OCI-LY1 (cell line): ENCODE data around the gene PKNOX2.

Experiments
- H2AFZ ChIP-seq: fragments of 200-600 bp; sonication (generic), shearing (Covaris generic); 2 replicates; pipeline ENCODE4 v1.6.0; 2014; ENCODE audit warnings: antibody characterized with exemption, mild to moderate bottlenecking, low read length
- H3F3A ChIP-seq: fragments of 200-600 bp; sonication (generic), shearing (Covaris generic); 2 replicates; pipeline ENCODE4 v1.6.0; 2014; ENCODE audit warnings: mild to moderate bottlenecking, antibody characterized with exemption, low read length, moderate library complexity; ENCODE audit not compliant: insufficient read depth
- H3K27ac ChIP-seq: fragments of 200-600 bp; sonication (generic); 2 replicates; pipeline ENCODE4 v1.5.1; 2014; ENCODE audit warnings: low read length, mixed run types, mild to moderate bottlenecking, low read depth; ENCODE audit not compliant: poor library complexity, severe bottlenecking
- H3K27me3 ChIP-seq: fragments of 200-600 bp; sonication (generic); 2 replicates; pipeline ENCODE4 v1.6.0; 2014; ENCODE audit warnings: antibody characterized with exemption, mild to moderate bottlenecking, low read length, moderate library complexity; ENCODE audit not compliant: insufficient read depth
- H3K36me3 ChIP-seq: fragments of 200-600 bp; sonication (generic); 2 replicates; pipeline ENCODE4 v1.6.1; 2014; ENCODE audit warnings: mild to moderate bottlenecking, antibody characterized with exemption, low read length, moderate library complexity, mixed read lengths; ENCODE audit not compliant: insufficient read depth
- H3K4me1 ChIP-seq: fragments of 200-600 bp; sonication (generic); 2 replicates; pipeline ENCODE4 v1.5.1; 2014; ENCODE audit warnings: mild to moderate bottlenecking, low read length, moderate library complexity; ENCODE audit not compliant: insufficient read depth, severe bottlenecking
- H3K4me2 ChIP-seq: fragments of 200-600 bp; sonication (generic), shearing (Covaris generic); 2 replicates; pipeline ENCODE4 v1.6.1; 2014; ENCODE audit warnings: low read length
- H3K4me3 ChIP-seq: fragments of 200-600 bp; sonication (generic); 2 replicates; pipeline ENCODE4 v1.5.1; 2014; ENCODE audit warnings: low read length, low read depth, mild to moderate bottlenecking, mixed read lengths; ENCODE audit not compliant: poor library complexity, severe bottlenecking
- H3K79me2 ChIP-seq: fragments of 200-600 bp; shearing (Covaris generic); 2 replicates; pipeline ENCODE4 v1.6.1; 2016; ENCODE audit warnings: mixed run types, low read length, mixed read lengths; ENCODE audit not compliant: insufficient read depth
- H3K9ac ChIP-seq: fragments of 200-600 bp; sonication (generic), shearing (Covaris generic); 2 replicates; pipeline ENCODE4 v1.6.1; 2014; ENCODE audit warnings: mild to moderate bottlenecking, low read length, mixed read lengths
- H3K9me2 ChIP-seq: fragments of 200-600 bp; sonication (generic), shearing (Covaris generic); 2 replicates; pipeline ENCODE4 v1.6.1; 2014; ENCODE audit warnings: low read depth, mild to moderate bottlenecking, low read length, mixed read lengths
- H3K9me3 ChIP-seq: fragments of 200-600 bp; shearing (Covaris generic); 2 replicates; pipeline ENCODE4 v1.6.1; 2014; ENCODE audit warnings: low read length, mixed read lengths
- H4K20me1 ChIP-seq: fragments of 200-600 bp; sonication (generic), shearing (Covaris generic); 2 replicates; pipeline ENCODE4 v1.6.0; 2016; ENCODE audit warnings: mild to moderate bottlenecking, low read length; ENCODE audit not compliant: insufficient read depth
- EZH2 ChIP-seq: fragments of 200-600 bp; sonication (generic), shearing (Covaris generic); IDR thresholded peaks from 2 replicates; pipeline ENCODE4 v1.8.0; 2017; ENCODE audit warnings: borderline replicate concordance, mixed run types, mild to moderate bottlenecking, antibody characterized with exemption, low read length, moderate library complexity, mixed read lengths
- TF ChIP-seq, protein P1 (sequence below): fragments of 200-600 bp; sonication (generic), shearing (Covaris generic); IDR thresholded peaks from 2 replicates; pipeline ENCODE4 v1.5.1; 2017; ENCODE audit warnings: mild to moderate bottlenecking, antibody characterized with exemption, low read length, moderate library complexity, mixed read lengths

Gene PKNOX2

DNA sequence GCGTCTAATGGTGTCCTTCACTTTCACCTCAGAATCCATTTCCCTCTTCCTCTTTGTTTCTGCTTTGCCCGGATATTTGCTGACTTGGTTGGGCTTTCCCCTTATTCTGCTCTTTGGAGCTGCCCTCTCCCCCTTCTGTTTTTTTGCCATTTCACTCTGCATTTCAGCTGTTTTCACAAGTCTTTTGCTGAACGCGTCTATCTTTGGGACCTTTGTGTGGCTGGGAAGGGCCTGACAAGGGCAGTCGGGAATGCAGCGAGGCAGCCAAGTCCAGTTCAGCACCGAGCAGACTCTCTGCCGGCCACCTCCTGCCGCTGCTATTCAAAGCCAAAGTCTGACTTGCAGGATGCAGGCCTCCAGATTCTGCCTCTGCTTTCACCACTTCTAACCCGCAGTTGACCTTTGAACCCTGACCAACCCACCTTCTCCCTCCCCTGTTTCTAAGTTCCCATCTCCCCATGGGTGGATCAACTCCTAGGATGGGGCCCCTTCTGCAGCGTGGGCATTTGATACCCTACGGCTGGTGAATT lies 293.3 kb downstream of the PKNOX2 start:
- Histone ChIP-seq H3K79me2 (no peaks in the 10 kb centered on the region), H3K4me1 (no peaks in the 10 kb centered on the region), H3K9me3 (no peaks in the 10 kb centered on the region), H3K4me3 (no peak overlapping the region), H3K27me3 (no peaks in the 10 kb centered on the region), H3K36me3 (no peaks in the 10 kb centered on the region), H3K9ac (no peak overlapping the region), H2AFZ (no peak overlapping the region), H3K27ac (no peak overlapping the region), H3K4me2 (no peak overlapping the region), H3K9me2 (no peaks in the 10 kb centered on the region), H4K20me1 (no peaks in the 10 kb centered on the region), H3F3A (no peaks in the 10 kb centered on the region)
- no peak for TF ChIP-seq EZH2
- TF ChIP-seq, protein P1, sequence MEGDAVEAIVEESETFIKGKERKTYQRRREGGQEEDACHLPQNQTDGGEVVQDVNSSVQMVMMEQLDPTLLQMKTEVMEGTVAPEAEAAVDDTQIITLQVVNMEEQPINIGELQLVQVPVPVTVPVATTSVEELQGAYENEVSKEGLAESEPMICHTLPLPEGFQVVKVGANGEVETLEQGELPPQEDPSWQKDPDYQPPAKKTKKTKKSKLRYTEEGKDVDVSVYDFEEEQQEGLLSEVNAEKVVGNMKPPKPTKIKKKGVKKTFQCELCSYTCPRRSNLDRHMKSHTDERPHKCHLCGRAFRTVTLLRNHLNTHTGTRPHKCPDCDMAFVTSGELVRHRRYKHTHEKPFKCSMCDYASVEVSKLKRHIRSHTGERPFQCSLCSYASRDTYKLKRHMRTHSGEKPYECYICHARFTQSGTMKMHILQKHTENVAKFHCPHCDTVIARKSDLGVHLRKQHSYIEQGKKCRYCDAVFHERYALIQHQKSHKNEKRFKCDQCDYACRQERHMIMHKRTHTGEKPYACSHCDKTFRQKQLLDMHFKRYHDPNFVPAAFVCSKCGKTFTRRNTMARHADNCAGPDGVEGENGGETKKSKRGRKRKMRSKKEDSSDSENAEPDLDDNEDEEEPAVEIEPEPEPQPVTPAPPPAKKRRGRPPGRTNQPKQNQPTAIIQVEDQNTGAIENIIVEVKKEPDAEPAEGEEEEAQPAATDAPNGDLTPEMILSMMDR, result no peak

DNA sequence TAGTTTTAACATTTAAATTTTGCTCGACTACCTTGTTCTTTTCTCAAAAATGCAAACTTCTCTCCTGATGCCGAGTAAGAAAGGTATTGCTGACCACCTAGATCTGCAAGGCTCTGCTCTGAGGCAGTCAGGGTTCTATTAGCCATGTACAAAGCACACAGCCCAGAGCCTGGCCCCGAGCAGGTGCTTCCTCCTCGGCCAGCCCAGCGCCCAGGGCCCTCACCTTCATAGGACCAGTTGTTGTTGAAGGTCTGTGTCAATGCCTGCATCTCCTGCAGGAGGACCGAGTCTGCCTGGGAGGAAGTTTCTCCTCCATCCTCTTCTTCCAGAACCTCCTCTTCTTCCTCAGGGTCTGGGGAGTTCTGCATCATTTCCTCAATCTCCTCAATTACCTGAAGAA lies 295.7 kb downstream of the PKNOX2 start:
- no peaks in the 10 kb centered on the region for H3K4me1 ChIP-seq
- TF ChIP-seq, protein P1, result no peak
- no peak for TF ChIP-seq EZH2
- H3K27me3 ChIP-seq, result no peaks in the 10 kb centered on the region
- H3F3A ChIP-seq, result no peaks in the 10 kb centered on the region
- H3K9me3 ChIP-seq, result no peaks in the 10 kb centered on the region
- H3K27ac ChIP-seq, result no peak overlapping the region
- no peaks in the 10 kb centered on the region for H3K79me2 ChIP-seq
- H3K4me2 ChIP-seq, result no peak overlapping the region
- H4K20me1 ChIP-seq, result no peaks in the 10 kb centered on the region
- H3K4me3 ChIP-seq, result no peak overlapping the region
- H3K9ac ChIP-seq, result no peak overlapping the region
- no peak overlapping the region for H2AFZ ChIP-seq
- no peaks in the 10 kb centered on the region for H3K36me3 ChIP-seq
- H3K9me2 ChIP-seq, result no peaks in the 10 kb centered on the region

DNA sequence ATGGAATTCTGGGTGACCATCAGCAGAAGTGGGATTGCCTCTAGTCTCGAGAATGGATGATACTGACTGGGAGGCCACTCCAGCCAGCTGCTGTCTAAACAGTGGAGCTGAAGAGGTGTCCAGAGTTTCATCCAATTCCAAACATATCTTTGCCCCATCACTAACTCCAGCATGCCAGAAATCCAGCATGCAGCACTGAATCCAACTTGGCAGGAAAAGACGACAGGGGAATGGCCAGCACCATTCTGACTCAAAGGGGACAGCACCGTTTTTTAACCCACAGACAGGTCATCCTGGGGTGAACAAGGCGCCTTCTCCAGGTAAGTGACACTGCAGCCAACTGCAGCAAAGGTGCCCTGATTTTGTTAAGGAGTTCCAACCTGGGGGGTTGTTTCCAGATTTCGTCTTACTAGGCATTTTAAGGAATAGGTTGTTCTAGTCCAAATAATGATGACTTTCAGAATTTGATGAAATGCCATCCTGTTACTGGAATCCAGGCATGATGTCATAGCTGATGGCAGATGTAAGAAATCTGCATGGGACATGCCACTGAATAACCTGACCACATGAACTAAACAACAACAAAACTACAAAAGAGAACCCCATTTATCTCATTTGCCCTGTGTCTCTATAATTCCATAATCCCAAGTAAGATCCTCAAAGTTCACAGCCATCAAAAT lies 299.2 kb downstream of the PKNOX2 start:
- no peaks in the 10 kb centered on the region for H3K4me1 ChIP-seq
- no peak overlapping the region for H3K4me2 ChIP-seq
- H4K20me1 ChIP-seq, result no peaks in the 10 kb centered on the region
- H3K27me3 ChIP-seq, result no peaks in the 10 kb centered on the region
- no peaks in the 10 kb centered on the region for H3K9me3 ChIP-seq
- no peaks in the 10 kb centered on the region for H3F3A ChIP-seq
- H2AFZ ChIP-seq, result no peak overlapping the region
- no peaks in the 10 kb centered on the region for H3K36me3 ChIP-seq
- no peaks in the 10 kb centered on the region for H3K9me2 ChIP-seq
- H3K9ac ChIP-seq, result no peak overlapping the region
- TF ChIP-seq, protein P1, result no peak
- no peak for TF ChIP-seq EZH2
- no peaks in the 10 kb centered on the region for H3K79me2 ChIP-seq
- no peak overlapping the region for H3K27ac ChIP-seq
- H3K4me3 ChIP-seq, result no peak overlapping the region
